Stimulated activated CD4-positive, alpha-beta T cell treated with anti-CD3 and anti-CD28 coated beads, Interleukin-4, amount 100 ng/mL, for 48 hours (primary cell): ENCODE data around the gene DPEP2NB.
"Not testable (repeated sequence)": the region's sequence is repeated elsewhere in the genome, so short reads cannot be mapped to it uniquely, and the experiment has no call there.

ENCODE experiments used
- DNase-seq, 2 donors: peaks; one replicate each; pipeline ENCODE4 v3.0.0-alpha.2; 2020; ENCODE audit warnings: low read depth in 2 of 2

The DPEP2NB gene

GRCh38 chr16:68013440-68013839 lies 2.3 kb downstream of the DPEP2NB start:
- no peak for DNase-seq

GRCh38 chr16:68009872-68010271 lies 5.8 kb downstream of the DPEP2NB start:
- DNase-seq, result not testable (repeated sequence)

- no peak for DNase-seq
These were observed 6.5 kb downstream of the DPEP2NB start for GRCh38 chr16:68009157-68009735.

- DNase-seq, result no peak
These were observed 9.9 kb downstream of the DPEP2NB start for GRCh38 chr16:68005786-68006286.

GRCh38 chr16:68005211-68005610 lies 10.5 kb downstream of the DPEP2NB start:
- DNase-seq, result no peak

GRCh38 chr16:68003031-68003430 lies 12.7 kb downstream of the DPEP2NB start:
- no peak for DNase-seq

- no peak for DNase-seq
These were observed 15.3 kb downstream of the DPEP2NB start for GRCh38 chr16:68000450-68000849.

- no peak for DNase-seq
These were observed 15.7 kb downstream of the DPEP2NB start for GRCh38 chr16:67999985-68000384.

- DNase-seq, result not testable (repeated sequence)
These were observed 16.7 kb downstream of the DPEP2NB start, which contains the start of gene DPEP2 for GRCh38 chr16:67998779-67999688. TSS of gene DPEP2 (minus strand) at chr16:67999484. CDS start at chr16:67993212, 6,272 bp downstream.

- DNase-seq, result not testable (repeated sequence)
These were observed 17.4 kb downstream of the DPEP2NB start for GRCh38 chr16:67998231-67998778.

GRCh38 chr16:67996666-67997065 lies 19.0 kb downstream of the DPEP2NB start:
- DNase-seq, result no peak

- DNase-seq, result no peak
These were observed 20.3 kb downstream of the DPEP2NB start for GRCh38 chr16:67995423-67995822.

- DNase-seq, result not testable (repeated sequence)
These were observed 21.7 kb downstream of the DPEP2NB start for GRCh38 chr16:67994040-67994408.

- peak; percentile 79 for DNase-seq
These were observed 22.3 kb downstream of the DPEP2NB start for GRCh38 chr16:67993207-67994039.

GRCh38 chr16:67992661-67993206 lies 23.0 kb downstream of the DPEP2NB start:
- DNase-seq, result no peak

- no peak for DNase-seq
These were observed 25.7 kb downstream of the DPEP2NB start for GRCh38 chr16:67990018-67990386.

GRCh38 chr16:67989322-67990017 lies 26.2 kb downstream of the DPEP2NB start:
- DNase-seq, result no peak

GRCh38 chr16:67988675-67989074 lies 27.0 kb downstream of the DPEP2NB start:
- DNase-seq, result no peak

- DNase-seq, result no peak
These were observed 28.1 kb downstream of the DPEP2NB start for GRCh38 chr16:67987460-67988160.

GRCh38 chr16:67986949-67987348 lies 28.8 kb downstream of the DPEP2NB start:
- no peak for DNase-seq
